Measurements from ENCODE around the gene WASHC4. TPM values are rescaled to one million over a fixed set of nuclear protein-coding genes. Genes with fewer than 3 reads are reported as not detected.

WASHC4 gene
- total RNA-seq, 1 experiment from 2014 or later: 28.7 TPM

GRCh38 chr12:105156260-105156659 is 48.7 kb downstream of the WASHC4 start:
- intact Hi-C loops (cut with micrococcal nuclease; ENCODE audit: unreplicated experiment): no loop called here
- POLR2A ChIA-PET (ENCODE audit: unreplicated experiment): no interaction called here
- Histone ChIP-seq H4K20me1 (ENCODE audit: insufficient read depth) (no peaks in the 10 kb centered on the region), H3K79me2 (ENCODE audit: low read depth) (no peaks in the 10 kb centered on the region), H2AFZ (no peak overlapping the region), H3K27me3 (ENCODE audit: insufficient read depth, low read depth) (no peaks in the 10 kb centered on the region), H3K9me3 (ENCODE audit: insufficient read depth, low read depth) (no peaks in the 10 kb centered on the region), H3K27ac (no peak overlapping the region), H3K9me2 (ENCODE audit: insufficient read depth) (no peaks in the 10 kb centered on the region), H3K4me2 (no peak overlapping the region), H3K4me3 (no peak overlapping the region), H3K36me3 (ENCODE audit: low read depth) (peaks cover 23% of the 10 kb centered on the region), H3F3A (ENCODE audit: insufficient read depth, low read depth) (peaks cover 3% of the 10 kb centered on the region; the same call in 1 of the 2 replicates), H3K4me1 (replicated peaks; ENCODE audit: insufficient read depth) (no peaks in the 10 kb centered on the region)
- DNase-seq: no peak
- CTCF ChIA-PET: no interaction called here
- BruUV-seq (replicated peaks): no TSS peak
- TF ChIP-seq EZH2 (IDR thresholded peaks at IDR 0.05; ENCODE audit: low read depth) (no peak), CTCF (conservative IDR thresholded peaks at IDR 0.05) (no peak)

- Histone ChIP-seq H3K79me2 (ENCODE audit: low read depth) (no peaks in the 10 kb centered on the region), H3K4me3 (no peak overlapping the region), H3K4me2 (no peak overlapping the region), H3K36me3 (ENCODE audit: low read depth) (peaks cover 35% of the 10 kb centered on the region), H3K27ac (no peak overlapping the region), H3F3A (ENCODE audit: insufficient read depth, low read depth) (peaks cover 2% of the 10 kb centered on the region; the same call in 1 of the 2 replicates), H3K27me3 (ENCODE audit: insufficient read depth, low read depth) (no peaks in the 10 kb centered on the region), H3K9me3 (ENCODE audit: insufficient read depth, low read depth) (no peaks in the 10 kb centered on the region), H3K4me1 (replicated peaks; ENCODE audit: insufficient read depth) (no peaks in the 10 kb centered on the region), H4K20me1 (ENCODE audit: insufficient read depth) (no peaks in the 10 kb centered on the region; the same call in 1 of the 2 replicates), H3K9me2 (ENCODE audit: insufficient read depth) (no peaks in the 10 kb centered on the region), H2AFZ (no peak overlapping the region)
- DNase-seq: no peak
- intact Hi-C loops (cut with micrococcal nuclease; ENCODE audit: unreplicated experiment): no loop called here
- no peak for TF ChIP-seq CTCF (conservative IDR thresholded peaks at IDR 0.05)
- TF ChIP-seq EZH2 (IDR thresholded peaks at IDR 0.05; ENCODE audit: low read depth): no peak
- ChIA-PET CTCF (no interaction called here), POLR2A (ENCODE audit: unreplicated experiment) (no interaction called here)
- BruUV-seq (replicated peaks): no TSS peak
These were observed 50.1 kb downstream of the WASHC4 start for GRCh38 chr12:105157606-105158005.

GRCh38 chr12:105158876-105159275 is 51.3 kb downstream of the WASHC4 start:
- Histone ChIP-seq H3K9me2 (ENCODE audit: insufficient read depth) (no peaks in the 10 kb centered on the region), H3K27me3 (ENCODE audit: insufficient read depth, low read depth) (no peaks in the 10 kb centered on the region), H3K36me3 (ENCODE audit: low read depth) (peaks cover 30% of the 10 kb centered on the region), H3K27ac (no peak overlapping the region), H3K4me3 (no peak overlapping the region), H3K4me2 (no peak overlapping the region), H2AFZ (no peak overlapping the region), H3K9me3 (ENCODE audit: insufficient read depth, low read depth) (no peaks in the 10 kb centered on the region), H3K4me1 (replicated peaks; ENCODE audit: insufficient read depth) (no peaks in the 10 kb centered on the region), H3K79me2 (ENCODE audit: low read depth) (no peaks in the 10 kb centered on the region), H3F3A (ENCODE audit: insufficient read depth, low read depth) (peaks cover 3% of the 10 kb centered on the region; the same call in 1 of the 2 replicates), H4K20me1 (ENCODE audit: insufficient read depth) (no peaks in the 10 kb centered on the region; the same call in 1 of the 2 replicates)
- BruUV-seq (replicated peaks): no TSS peak
- CTCF ChIA-PET: no interaction called here
- POLR2A ChIA-PET (ENCODE audit: unreplicated experiment): no interaction called here
- DNase-seq: no peak
- no peak for TF ChIP-seq CTCF (conservative IDR thresholded peaks at IDR 0.05)
- TF ChIP-seq EZH2 (IDR thresholded peaks at IDR 0.05; ENCODE audit: low read depth): no peak
- intact Hi-C loops (cut with micrococcal nuclease; ENCODE audit: unreplicated experiment): no loop called here
